Activated CD8-positive, alpha-beta memory T cell treated with anti-CD3 and anti-CD28 coated beads, Interleukin-2, amount 50 U/mL, for 24 hours (primary cell): ENCODE data around the gene CYP27B1.

Source experiments
- DNase-seq: peaks from one replicate; pipeline ENCODE4 v3.0.0-alpha.2; 2020; ENCODE audit errors: extremely low read depth

The CYP27B1 gene, protein sequence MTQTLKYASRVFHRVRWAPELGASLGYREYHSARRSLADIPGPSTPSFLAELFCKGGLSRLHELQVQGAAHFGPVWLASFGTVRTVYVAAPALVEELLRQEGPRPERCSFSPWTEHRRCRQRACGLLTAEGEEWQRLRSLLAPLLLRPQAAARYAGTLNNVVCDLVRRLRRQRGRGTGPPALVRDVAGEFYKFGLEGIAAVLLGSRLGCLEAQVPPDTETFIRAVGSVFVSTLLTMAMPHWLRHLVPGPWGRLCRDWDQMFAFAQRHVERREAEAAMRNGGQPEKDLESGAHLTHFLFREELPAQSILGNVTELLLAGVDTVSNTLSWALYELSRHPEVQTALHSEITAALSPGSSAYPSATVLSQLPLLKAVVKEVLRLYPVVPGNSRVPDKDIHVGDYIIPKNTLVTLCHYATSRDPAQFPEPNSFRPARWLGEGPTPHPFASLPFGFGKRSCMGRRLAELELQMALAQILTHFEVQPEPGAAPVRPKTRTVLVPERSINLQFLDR

DNA sequence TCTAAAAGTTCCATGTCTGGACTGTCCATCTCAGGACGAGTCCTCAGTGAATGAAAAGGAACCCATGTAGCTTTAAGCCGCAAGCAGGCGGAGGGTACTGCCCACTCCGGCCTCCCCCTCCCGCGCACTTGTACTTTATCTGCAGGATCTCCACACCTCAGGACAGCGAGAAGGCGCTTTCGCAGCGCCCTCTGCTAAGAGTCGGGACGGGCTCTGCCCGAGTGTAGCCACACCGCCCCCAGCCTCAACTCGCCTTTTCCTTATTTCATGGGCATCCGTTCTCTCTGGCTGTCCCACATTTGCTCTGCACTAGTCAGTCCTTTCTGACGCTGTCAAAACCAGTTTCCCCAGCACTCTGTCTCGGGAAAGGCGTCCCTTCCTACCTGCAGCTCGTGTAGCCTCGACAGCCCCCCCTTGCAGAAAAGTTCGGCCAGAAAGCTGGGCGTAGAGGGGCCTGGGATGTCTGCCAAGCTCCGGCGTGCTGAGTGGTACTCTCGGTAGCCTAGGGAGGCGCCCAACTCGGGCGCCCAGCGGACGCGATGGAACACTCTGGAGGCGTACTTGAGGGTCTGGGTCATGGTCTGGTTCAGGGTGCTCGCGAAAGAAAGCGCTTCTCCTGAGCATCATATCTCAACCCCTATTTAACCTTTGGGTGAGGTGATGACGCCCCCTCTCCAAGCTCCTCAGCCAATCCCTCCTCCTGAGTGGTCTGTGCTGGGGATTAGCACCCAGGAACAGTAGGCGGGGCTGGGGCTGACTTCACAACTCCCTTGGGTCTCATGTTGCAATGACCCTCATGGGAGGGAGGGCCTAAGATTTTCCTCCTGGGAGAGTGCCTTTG lies at the start of gene CYP27B1:
TSS of gene CYP27B1 (minus strand) at position 615 of the 841 bp plus-strand sequence. CDS start at position 578, 37 bp downstream.
- no peak for DNase-seq

DNA sequence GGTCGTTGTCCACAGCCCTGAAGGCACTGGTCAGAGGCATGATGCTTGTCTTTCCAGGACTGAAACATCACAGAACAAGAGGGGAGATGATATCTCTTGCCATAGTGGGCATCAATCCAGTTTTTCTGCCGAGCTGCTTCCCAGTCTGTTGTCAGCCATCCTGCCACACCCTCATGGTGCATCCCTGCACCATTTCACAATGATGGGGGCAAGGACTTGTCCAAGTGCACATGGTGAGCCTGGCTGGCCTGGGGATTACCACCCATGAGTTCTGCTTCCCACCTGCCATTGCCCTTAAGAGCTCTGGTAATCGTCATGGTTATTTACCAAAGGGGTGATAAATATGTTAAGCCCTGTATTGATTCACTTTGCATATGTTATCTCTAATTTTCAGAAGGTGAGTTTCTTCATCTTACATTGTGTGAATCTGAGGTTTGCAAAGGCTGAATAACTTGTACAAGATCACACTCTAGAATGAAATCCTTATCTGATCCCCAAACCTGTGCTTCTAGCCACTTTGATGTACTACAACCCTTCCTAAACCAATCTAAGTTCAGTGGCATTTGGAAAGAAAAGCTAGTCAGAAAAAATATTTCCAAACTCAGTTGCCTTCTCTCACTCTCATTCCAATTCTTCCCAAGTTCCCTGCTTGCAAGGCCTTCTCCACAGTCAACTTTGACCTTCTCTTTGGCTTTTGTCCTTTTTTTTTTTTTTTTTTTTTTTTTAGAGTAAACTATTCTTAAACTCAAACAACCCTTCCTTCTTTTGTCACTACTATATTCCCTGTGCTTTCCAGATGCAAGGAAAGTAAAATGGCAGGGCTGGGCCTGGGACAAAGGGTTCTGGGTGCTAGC lies 49.4 kb upstream of the CYP27B1 start:
- no peak for DNase-seq

DNA sequence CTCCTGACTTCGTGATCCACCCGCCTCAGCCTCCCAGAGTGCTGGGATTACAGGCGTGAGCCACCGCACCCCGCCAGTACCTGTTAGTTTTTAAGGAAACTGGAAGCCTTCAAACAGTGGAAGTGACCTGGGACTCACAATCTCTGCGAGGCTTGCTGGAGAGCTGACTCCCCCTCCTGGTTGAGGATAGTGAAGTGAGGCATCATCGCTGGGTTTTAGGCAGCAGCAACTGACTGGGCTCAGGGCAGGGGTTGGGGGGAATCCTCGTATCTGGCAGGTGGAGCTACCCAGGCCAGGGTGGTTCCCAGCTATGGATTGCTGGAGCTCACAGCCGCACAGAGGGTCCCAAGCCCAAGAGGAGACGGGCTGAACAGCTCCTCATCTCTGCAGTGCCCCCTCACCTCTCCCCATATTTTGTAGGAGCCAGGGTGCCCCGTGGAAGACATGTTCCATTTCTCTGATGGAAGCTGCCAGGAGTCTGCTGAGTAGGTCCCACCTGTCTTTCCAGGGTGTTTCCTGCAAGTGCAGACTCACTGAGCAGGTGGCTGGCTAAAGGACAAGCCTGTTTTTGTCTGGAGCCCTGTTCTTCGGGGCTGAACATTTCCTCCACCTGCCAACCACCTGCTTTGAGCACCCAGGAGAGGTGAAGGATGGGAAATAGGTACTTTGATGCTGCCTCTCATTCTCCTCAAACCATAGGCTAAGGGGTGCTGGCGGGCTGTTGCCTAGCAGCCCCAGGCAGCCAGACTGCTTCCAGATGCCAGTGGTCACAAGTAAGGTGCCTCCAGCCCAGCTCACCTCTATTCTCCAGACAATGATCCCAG lies 48.5 kb upstream of the CYP27B1 start:
- DNase-seq: no peak

DNA sequence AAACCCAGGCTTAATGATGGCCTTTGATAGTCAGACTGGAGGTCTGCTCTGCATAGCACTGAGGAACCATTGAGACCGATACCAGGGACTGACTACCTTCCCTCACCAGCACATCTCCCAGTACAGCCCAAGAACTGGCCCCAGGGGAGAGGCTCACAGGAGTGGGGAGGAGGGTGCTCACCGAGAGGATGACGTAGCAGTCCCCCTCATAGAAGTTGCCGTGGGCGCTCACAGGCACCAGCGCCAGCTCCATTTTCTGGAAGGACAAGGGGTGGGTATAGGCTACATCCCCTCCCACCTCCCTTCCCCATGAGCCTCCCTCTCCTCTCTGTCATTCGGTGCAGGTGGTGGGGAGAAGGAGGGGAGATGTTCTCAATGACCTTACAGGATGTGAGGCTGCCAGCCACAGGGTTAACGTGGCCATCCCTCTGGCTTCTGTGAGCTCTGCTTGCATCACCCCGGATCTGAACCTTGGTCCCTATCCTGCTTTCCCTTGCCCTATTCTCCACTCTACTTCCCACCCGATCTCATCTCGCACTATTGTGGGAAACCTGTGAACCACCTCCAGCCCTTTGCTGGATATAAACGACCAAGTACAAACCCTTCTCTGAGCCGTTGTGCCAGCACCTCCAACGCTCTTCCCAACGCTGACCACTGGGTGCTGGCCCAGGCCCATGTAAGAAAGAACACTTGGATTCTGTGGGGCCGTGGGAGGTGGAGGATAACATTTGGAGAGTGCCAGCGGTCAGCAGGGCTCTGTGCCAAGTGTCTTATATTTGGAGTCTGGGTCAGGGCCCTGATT lies 47.3 kb upstream of the CYP27B1 start:
- no peak for DNase-seq

DNA sequence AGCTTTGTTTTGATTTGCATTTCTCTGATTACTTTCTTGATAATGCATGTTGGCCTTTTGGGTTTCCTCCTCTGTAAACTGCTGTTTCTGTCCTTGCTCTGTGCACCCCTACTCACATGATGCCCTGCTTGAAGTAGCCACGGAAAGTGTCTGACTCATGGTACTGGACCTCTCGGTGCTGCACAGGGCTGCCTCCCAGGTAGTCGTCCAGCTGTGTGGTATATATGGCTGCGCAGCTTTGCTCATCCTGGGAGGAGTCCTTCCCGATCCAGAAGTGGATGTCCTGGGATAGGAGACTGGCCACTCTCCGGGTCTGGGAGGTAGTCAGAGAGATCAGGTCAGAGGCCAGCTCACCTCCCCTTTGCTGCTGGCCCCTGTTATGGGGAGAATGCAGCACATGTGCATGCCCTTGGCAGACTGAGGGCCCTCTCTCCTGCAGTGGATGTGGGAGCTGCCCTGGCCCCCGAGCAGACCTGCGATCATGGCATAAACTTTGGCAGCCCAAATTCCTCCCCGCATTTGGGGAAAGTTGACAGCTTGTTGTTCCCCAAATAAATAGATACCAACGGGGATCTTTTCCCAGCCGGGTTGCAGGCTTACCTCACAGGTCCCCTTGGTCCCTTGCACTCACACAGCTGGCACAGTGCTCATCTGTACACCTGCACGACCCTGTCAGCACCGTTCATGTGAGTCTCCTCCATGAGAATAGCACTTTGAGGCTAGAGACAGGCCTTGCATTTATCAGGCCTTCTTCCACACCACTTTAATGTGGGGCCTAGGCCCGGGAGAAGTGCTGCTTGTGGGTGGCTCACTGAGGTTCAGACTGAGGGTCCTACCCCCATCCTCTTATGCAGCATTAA lies 46.5 kb upstream of the CYP27B1 start:
- no peak for DNase-seq

DNA sequence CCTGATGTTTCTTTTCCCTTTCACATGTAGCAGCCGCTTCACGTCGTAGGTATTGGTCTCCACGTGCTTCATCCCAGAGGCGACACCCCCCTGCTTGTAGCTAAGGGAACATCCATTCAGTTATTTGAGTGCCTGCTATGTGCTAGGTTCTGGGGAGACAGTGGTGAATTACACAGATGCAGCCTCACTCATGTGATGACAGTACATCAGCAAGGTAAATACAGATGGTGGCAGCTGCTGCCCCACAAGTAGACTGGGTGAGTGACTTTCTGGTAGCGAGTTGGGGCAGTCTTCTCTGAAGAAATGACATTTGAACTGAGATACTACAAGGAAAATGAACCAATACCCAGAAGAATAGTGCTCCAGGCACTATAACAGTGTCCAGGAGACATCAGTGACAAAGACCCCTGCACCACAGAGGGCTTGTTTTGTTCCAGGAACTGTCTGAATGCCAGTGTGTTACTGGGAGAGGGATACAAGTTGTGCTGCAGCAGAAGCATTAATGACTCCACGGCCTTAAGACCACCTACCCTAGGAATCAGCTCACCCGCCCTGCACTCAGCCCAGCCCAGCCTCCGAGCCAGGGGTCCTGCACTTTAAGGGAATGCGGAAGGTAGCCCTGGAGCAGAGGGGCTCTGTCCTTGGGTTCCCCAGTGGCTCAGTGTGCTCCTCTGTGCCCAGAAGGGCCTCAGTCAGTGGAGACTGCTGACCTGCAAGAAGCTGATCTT lies 44.3 kb upstream of the CYP27B1 start:
- DNase-seq: no peak

DNA sequence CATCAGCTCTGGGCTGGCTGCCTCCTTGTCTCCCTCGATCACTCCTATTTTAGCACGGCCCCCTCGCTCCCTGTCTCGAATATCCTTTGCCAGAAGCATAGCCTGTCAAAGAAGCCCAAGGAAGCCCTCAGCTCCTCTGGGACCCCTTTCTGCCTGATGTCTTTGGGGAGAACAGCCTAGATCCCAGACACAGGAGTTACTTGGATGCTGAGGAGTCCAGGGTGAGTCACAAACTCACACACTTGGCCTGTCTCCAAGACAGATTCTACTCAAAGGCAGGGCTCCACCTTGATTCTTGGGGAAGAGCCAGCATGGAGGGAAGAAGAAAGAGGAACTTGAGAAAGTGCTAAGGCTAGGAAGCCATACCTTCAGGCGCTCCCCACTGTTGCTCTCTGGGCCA lies 43.6 kb upstream of the CYP27B1 start:
- no peak for DNase-seq

DNA sequence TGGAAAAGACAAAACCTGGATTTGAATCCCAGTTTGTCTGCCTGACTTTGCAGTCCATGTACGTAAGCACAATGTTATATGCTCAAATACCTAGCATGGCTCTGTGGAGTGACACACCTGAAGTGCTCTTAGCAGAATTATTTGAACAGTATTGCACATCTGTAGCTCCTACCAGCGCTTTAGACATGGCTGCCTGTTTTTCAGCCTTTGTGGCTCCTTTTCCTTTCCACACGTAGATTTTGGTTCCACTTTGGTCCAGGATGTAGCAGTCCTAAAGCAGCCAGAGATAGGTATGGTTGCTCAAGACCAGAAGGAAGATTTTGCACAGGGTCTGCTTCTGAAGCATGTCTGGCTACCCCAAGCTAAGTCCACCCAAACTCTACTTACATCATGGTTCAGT lies 42.5 kb upstream of the CYP27B1 start:
- no peak for DNase-seq

DNA sequence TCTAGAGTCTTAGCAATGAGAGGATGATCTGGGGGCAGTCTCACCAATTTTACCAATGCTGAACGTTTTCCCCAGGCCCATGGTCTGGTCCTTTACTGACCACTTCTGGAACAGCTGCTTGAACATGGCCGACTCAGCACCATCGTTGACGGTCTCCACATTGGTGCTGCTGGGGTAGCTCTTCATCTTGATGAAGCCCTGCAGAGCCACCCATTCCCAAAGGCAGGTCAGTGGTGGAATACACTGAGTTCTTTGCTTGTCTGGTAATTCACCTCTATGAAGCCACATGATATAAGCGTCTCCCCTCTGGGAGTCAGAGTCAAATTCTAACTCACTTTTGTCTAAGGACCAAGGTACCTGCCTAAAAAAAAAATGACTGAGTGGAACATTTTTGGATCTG lies 41.5 kb upstream of the CYP27B1 start:
- DNase-seq: no peak

DNA sequence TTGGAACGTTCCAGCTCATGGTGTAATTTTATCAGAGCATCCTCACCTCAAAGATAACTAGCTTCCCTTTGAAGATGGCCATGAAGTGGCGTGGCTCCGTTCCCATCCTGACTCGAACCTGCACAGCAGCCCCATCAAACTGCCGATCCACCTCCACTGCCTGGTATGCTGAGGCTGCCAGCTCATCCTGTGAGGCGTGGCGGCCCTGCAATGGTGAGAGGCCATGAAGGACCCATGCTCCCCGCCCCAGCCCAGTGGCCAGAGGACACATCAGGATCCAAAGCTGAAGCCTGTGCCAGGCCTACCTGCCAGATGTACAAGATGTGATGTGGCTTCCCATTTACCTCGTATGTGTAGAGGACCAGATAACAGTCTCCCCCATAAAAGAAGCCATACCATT lies 40.4 kb upstream of the CYP27B1 start:
- no peak for DNase-seq

DNA sequence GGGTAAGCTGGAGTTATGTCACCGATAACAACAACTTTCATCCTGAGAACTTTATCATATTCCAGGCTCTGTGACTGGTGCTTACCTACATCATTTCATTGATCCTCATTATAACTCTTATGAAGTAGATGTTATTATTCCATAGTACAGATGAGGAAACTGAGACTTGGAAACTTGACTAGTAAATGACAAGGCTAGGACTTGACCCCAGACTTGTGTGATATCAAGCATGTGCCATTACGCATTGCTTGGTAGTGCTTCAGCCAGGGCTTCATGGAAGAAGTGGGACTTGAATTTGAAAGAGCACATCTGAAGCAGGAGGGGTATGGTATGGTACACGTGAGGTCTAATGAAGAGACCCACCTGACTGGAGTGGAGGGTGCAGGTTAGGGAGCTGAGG lies 39.8 kb upstream of the CYP27B1 start:
- no peak for DNase-seq

DNA sequence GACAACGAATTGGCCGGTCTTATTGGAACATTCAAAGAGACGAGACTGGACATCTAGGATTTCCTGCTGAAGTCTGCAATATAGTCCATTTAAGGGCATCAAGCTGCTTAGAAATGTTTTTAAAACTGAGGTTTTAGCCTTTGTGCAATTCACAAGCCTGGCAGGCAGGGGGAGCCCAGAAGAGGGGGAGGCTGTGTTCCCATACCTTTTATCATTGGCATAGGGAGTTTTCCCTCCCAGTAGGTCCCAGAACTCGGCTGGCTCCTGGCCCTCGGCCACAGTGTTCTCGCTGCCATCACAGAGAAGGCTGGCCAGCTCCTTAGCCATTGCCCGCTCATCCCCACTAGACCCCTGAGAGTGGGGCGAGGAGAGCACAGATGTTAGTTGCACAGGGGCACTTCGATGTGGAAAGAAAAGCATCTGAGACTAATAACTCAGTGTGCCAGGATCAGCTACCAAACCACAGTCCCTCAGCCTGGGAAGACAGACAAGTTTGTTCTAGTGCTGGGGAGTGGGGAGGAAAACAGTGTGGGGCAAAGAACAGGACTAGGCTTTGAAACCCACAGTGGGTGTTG lies 36.5 kb upstream of the CYP27B1 start:
- DNase-seq: no peak

DNA sequence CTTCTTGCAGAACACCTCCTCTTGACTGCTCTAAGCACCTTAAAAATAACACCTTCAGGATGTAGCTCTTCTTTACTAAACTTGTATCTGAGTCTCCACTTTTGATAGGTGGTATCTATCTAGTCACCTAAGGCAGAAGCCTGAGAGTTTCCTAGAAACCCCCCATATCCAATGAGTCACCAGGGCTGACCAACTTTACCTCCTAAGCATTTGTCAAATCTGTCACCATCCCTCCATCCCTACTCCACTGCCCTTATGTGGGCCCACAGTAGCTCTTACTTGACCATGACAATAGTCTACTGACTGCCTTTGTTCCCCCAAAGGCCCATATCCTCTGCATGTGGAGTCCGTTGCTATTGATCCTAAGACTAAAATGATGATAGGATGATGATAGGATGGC lies 35.7 kb upstream of the CYP27B1 start:
- no peak for DNase-seq

DNA sequence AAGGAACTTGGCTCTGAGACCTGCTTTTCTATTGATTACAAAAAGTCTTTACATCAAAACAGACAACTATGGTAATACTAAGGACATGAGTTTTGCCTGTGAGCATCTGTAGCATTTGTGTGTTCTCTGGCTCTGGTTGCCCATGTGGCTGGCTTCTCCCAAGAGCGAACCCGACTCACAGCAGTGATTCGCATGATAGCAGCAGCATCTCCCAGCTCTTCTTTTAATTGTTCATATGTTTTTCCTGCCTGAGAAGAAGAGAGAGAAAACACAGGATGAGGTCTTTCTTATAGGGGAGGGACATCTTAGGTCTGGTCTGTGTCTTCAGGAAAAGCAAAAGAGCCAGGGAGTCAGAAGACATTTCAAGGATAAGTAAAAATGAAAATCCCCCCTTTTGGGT lies 34.1 kb upstream of the CYP27B1 start:
- no peak for DNase-seq

DNA sequence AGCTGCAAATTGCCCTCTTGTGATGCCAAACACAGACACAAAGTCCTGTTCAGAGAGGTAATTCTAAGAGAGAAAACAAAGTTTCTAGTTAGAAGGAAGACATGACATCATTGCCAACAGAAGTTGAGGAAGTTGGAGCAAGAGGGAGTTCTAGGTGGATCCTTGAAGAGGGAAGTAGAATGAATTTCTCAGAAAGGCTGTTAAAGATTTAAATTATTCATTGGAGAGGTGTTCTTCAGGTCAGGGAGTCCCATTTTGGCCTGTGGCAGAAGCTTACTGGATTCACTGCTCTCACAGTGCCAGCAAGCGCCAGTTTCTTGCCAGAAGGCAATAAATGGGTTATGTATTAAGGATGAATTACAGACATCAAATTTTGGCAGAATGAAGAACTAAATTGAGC lies 31.1 kb upstream of the CYP27B1 start:
- DNase-seq: no peak

DNA sequence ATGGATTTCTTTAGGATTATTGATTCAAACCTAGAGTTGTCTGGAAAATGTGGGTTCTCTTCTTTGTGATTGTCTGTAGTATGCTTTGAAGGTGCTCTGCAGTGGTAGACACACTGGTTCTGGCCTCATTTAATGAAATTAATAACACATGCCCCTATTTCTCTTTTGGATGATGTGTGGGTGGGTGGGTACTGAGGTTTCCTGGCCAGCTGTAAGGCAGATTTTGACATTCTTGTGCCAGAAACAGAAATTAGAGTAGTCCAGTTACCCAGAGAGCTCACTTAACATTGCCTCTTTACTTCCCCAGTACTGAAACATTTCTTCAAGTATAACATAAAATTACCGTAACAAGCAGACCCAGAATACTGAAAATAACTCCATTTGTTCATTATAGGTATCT lies 30.1 kb upstream of the CYP27B1 start:
- no peak for DNase-seq

DNA sequence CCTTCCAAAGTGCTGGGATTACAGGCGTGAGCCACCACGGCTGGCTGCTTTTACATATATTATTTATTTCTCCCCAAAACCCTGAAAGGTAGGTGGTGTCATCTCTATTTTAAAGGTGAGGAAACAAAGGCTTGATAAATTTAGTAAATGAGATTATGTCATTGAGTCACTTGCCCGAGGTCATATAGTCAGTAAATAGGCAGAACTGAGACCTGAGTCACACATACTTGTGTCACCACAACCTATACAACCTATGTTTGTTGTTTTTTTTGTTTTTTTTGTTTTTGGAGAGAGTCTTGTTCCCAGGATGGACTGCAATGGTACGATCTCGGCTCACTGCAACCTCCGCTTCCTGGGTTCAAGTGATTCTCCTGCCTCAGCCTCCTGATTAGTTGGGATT lies 28.5 kb upstream of the CYP27B1 start:
- DNase-seq: no peak

DNA sequence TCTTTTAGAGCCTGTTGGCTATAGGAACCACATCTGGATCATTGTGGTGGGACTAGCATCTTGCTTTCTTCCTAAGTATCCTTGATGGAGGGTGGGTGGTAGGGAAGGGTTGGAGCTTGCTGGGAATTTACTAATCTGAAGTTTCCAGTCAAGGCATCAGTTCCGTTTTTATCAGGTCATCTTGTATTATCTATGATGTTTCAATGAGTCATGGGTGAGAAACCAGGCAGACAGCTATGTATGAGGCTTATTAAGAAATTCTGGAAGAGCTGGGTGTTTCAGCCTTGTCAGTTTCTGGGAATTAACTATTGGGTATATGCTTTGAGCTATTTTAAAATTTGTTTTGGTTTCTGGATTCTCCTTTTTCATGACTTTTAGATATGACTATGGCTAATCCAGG lies 27.0 kb upstream of the CYP27B1 start:
- no peak for DNase-seq
